Measurements from ENCODE around the gene SPDYE6.
"Not testable (repeated sequence)": the region's sequence is repeated elsewhere in the genome, so short reads cannot be mapped to it uniquely, and the experiment has no call there.

Gene SPDYE6

GRCh38 chr7:102364394-102364886, 8.2 kb upstream of the SPDYE6 start:
- DNase-seq; intact Hi-C loops (cut with DNase I): not testable (repeated sequence)

GRCh38 chr7:102363549-102364393, 7.5 kb upstream of the SPDYE6 start:
- peak; percentile 93 to 99 (median 95) for DNase-seq

GRCh38 chr7:102346983-102347382, 9.3 kb downstream of the SPDYE6 start:
- DNase-seq; intact Hi-C loops (cut with DNase I): not testable (repeated sequence)

More at GRCh38 chr7:102363549-102364393, 7.5 kb upstream of the SPDYE6 start:
- intact Hi-C loops (cut with DNase I) = loop anchor here (1.0 kb wide), 1 partner anchor 33 kb away; the partner anchor contains the start of gene PRKRIP1

GRCh38 chr7:102340599-102341368, 15.5 kb downstream of the SPDYE6 start:
- DNase-seq; intact Hi-C loops (cut with DNase I): not testable (repeated sequence)

GRCh38 chr7:102337420-102337819, 18.8 kb downstream of the SPDYE6 start:
- DNase-seq; intact Hi-C loops (cut with DNase I): not testable (repeated sequence)

- intact Hi-C loops (cut with DNase I); DNase-seq: not testable (repeated sequence)
These were observed 19.2 kb downstream of the SPDYE6 start for GRCh38 chr7:102337002-102337401.

- intact Hi-C loops (cut with DNase I) = not testable (repeated sequence)
These were observed 20.7 kb downstream of the SPDYE6 start for GRCh38 chr7:102335574-102335973.

GRCh38 chr7:102330666-102331460, 25.4 kb downstream of the SPDYE6 start:
- intact Hi-C loops (cut with DNase I); DNase-seq: not testable (repeated sequence)

More at GRCh38 chr7:102335574-102335973, 20.7 kb downstream of the SPDYE6 start:
- not testable (repeated sequence) for DNase-seq

GRCh38 chr7:102329366-102329765, 26.9 kb downstream of the SPDYE6 start:
- intact Hi-C loops (cut with DNase I); DNase-seq: not testable (repeated sequence)

GRCh38 chr7:102328863-102329262, 27.4 kb downstream of the SPDYE6 start:
- intact Hi-C loops (cut with DNase I) = not testable (repeated sequence)

GRCh38 chr7:102327183-102327582, 29.1 kb downstream of the SPDYE6 start:
- DNase-seq; intact Hi-C loops (cut with DNase I): not testable (repeated sequence)

More at GRCh38 chr7:102328863-102329262, 27.4 kb downstream of the SPDYE6 start:
- not testable (repeated sequence) for DNase-seq

GRCh38 chr7:102326157-102326889, 29.9 kb downstream of the SPDYE6 start:
- peak in 1 of 10 donors; percentile 27 for DNase-seq
- intact Hi-C loops (cut with DNase I) = no loop called here

GRCh38 chr7:102325106-102325505, 31.1 kb downstream of the SPDYE6 start:
- intact Hi-C loops (cut with DNase I) = not testable (repeated sequence)
- DNase-seq = peak in 1 of 10 donors; percentile 22

- DNase-seq = no peak
- intact Hi-C loops (cut with DNase I) = no loop called here
These were observed 32.4 kb downstream of the SPDYE6 start for GRCh38 chr7:102323914-102324195.

GRCh38 chr7:102322202-102322715, 34.0 kb downstream of the SPDYE6 start:
- intact Hi-C loops (cut with DNase I) = no loop called here
- peak in 1 of 10 donors; percentile 49 for DNase-seq

GRCh38 chr7:102321351-102322201, 34.7 kb downstream of the SPDYE6 start:
- intact Hi-C loops (cut with DNase I) = no loop called here
- DNase-seq = peak in 1 of 10 donors; percentile 55

- peak in 1 of 10 donors; percentile 40 for DNase-seq
- intact Hi-C loops (cut with DNase I) = no loop called here
These were observed 35.5 kb downstream of the SPDYE6 start for GRCh38 chr7:102320601-102321350.

GRCh38 chr7:102320181-102320580, 36.1 kb downstream of the SPDYE6 start:
- DNase-seq = peak in 1 of 10 donors; percentile 42
- intact Hi-C loops (cut with DNase I) = no loop called here
